Stomach (tissue), 4 donors: ENCODE results near the gene SLC22A4.

ENCODE experiments used
- POLR2A ChIP-seq, 4 donors: fragments of 450-650 bp; IDR thresholded peaks; one replicate each; pipeline ENCODE4 v1.6.1; 2016; ENCODE audit warnings: antibody characterized with exemption in 4 of 4, control low read depth in 2 of 4, mild to moderate bottlenecking in 1 of 4, moderate library complexity in 1 of 4
- TF ChIP-seq, protein P1 (sequence below), 7 experiments: fragments of 450-650 bp in 4 of 7; fragments of 200-600 bp in 3 of 7; sonication (generic) in 3 of 7; IDR thresholded peaks; one replicate each; pipeline ENCODE4 v1.5.1; 2016 to 2019; ENCODE audit warnings: antibody characterized with exemption in 7 of 7, control low read depth in 2 of 7, mild to moderate bottlenecking in 1 of 7

DNA sequence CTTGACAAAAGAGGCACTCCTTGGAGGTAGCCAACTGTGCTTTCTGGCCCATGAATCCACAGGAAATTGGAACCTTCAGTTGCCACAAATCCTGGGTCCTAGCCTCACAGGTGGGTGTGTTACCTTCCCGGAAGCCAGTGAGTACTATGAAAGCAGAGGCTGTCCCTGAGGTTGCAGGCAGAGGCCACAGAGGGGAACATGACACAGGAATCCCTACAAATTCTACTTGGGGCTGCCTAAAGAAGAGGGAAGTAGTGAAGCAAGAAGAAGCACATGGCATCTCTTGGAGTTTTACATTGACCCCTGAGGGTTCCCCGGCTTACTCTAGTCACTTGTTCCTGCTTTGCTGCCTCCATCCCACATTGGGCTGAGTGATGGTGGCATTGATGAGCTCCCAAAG, 77.9 kb downstream of the SLC22A4 start:
- TF ChIP-seq, protein P1, sequence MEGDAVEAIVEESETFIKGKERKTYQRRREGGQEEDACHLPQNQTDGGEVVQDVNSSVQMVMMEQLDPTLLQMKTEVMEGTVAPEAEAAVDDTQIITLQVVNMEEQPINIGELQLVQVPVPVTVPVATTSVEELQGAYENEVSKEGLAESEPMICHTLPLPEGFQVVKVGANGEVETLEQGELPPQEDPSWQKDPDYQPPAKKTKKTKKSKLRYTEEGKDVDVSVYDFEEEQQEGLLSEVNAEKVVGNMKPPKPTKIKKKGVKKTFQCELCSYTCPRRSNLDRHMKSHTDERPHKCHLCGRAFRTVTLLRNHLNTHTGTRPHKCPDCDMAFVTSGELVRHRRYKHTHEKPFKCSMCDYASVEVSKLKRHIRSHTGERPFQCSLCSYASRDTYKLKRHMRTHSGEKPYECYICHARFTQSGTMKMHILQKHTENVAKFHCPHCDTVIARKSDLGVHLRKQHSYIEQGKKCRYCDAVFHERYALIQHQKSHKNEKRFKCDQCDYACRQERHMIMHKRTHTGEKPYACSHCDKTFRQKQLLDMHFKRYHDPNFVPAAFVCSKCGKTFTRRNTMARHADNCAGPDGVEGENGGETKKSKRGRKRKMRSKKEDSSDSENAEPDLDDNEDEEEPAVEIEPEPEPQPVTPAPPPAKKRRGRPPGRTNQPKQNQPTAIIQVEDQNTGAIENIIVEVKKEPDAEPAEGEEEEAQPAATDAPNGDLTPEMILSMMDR (IDR thresholded peaks at IDR 0.05), result no peak
- no peak for TF ChIP-seq POLR2A (IDR thresholded peaks at IDR 0.05)
